GM19328 (cell line): Measurements from ENCODE around the gene DNAJC21.

ENCODE experiments used
- ATAC-seq: cut with Tn5 transposase; IDR thresholded peaks from one replicate; pipeline ENCODE4 v1.9.1; 2021; ENCODE audit warnings: mild to moderate bottlenecking, moderate library complexity; ENCODE audit not compliant: unreplicated experiment

The DNAJC21 gene

GRCh38 chr5:34977934-34978613 is 48.7 kb downstream of the DNAJC21 start:
- ATAC-seq, result no peak

GRCh38 chr5:34978681-34979080 is 49.3 kb downstream of the DNAJC21 start:
- no peak for ATAC-seq

DNA sequence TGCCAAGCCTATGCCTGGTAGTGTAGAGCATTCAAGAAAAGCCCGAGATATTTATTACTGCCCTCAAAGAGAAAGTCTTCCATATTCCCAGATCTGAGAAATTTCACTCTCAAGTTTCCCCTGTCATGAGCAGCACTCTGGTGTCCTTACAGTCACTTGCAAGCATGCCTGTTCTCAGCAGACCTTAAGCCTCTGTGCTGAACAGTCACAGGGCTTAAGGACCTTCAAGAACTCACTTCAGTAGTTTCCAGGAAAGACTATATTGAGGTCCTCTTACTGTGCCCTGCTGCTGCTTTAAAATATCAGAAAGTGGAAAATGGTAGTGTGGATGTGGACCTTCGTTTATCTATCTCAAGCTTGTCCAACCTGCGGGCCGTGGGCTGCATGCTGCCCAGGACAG is 53.5 kb downstream of the DNAJC21 start:
- ATAC-seq, result no peak

- no peak for ATAC-seq
These were observed 57.6 kb downstream of the DNAJC21 start for GRCh38 chr5:34986965-34987364.

- no peak for ATAC-seq
These were observed 62.3 kb downstream of the DNAJC21 start for GRCh38 chr5:34991486-34992238.

DNA sequence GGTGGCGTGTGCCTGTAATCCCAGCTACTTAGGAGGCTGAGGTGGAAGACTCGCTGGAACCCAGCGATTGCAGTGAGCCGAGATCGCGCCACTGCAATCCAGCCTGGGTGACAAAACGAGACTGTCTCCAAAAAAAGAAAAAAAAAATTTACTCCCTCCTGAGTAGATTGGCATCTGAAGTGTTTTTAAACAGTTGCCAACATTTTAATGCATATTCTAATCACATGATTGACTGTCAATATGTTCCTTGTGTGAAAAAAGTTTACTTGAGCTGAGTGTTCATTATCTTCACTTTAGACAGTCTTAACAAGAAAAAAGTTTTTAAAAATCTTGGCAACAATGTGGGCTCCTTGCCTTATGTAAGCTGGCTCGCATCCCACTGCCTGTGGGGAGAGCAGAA is 64.6 kb downstream of the DNAJC21 start:
- ATAC-seq, result no peak

DNA sequence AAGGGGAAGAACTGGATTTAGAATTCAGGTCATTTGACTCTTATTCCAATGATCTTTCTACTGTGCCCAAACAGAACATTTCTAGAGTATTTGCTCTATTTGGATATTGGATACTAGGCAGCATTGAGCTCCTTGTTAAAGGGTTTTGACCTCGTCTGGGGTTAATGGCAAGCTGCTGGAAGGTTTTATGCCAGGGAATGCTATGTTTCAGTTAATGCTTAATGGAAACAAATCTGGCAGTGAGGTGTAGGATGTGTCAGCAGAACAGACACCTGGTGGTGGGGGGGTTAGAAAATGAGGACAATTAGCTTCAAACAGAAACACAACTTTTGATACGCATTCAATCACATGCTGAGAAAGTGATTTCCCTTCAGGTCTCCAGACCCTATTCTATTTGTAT is 66.9 kb downstream of the DNAJC21 start:
- no peak for ATAC-seq

DNA sequence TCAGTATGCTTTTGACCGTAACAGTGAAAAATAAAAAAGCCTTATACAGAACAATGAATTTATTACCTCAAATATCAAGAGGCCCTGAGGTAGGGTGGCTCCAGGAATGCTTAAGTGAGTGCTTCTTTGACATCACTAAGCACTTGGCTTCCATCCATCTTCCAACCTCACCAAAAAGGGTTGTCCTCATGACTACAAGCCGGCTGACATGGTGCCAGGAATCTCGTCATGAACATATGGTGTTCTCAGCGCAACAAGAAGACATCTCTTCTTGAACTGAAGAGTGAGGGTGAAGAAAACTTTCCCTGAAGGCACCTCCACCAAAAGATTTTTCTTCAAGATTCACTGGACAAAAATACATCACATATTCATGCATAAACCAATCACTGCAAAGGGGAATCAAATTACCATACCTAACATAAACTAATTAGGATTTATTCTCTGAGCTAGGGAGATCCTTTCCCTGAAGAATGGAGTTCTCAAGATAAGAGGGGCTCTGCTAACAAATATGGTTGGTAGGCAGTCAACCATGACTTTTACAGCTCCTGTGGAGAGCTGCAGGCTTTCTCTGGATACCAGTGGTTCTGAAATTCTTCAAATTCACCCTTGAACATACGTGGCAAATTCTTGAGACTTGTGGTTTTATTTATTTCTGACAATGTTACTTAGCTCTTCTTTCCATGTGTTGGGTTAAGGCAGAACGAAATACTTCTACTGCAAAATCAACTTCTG is 68.9 kb downstream of the DNAJC21 start:
- no peak for ATAC-seq

GRCh38 chr5:35001842-35002241 is 72.5 kb downstream of the DNAJC21 start:
- ATAC-seq, result no peak

GRCh38 chr5:35002459-35002858 is 73.1 kb downstream of the DNAJC21 start:
- ATAC-seq, result no peak

- peak; percentile 83 for ATAC-seq
These were observed 73.9 kb downstream of the DNAJC21 start for GRCh38 chr5:35003018-35003957.

GRCh38 chr5:35004200-35004599 is 74.8 kb downstream of the DNAJC21 start:
- no peak for ATAC-seq

DNA sequence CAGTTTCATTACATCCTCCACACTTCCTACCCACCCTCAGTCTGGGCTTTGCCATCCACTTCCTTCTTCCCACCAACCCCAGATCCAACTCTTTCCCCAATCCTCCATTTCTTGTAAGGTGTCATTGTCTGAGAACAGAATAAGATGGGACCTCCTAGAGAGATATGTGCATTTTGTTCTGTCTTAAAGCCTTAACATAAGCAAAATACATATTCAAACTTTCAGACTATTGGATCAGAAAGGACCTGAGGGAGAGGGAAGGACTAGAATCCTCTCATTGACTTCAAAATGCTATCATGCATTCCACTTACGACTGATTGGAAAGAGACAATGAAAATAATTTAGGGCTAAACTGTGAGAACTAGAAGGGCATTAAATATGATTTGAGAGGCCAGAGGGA is 75.4 kb downstream of the DNAJC21 start:
- no peak for ATAC-seq
